ENCODE data around the gene KRT33B.

- no peak for TF ChIP-seq SPI1 (IDR thresholded peaks at IDR 0.05; ENCODE audit: borderline replicate concordance, low read depth)
- no peak for TF ChIP-seq CTCF (IDR thresholded peaks at IDR 0.05; ENCODE audit: insufficient read depth, low read length)
Measured at GRCh38 chr17:41391535-41391934, 21.9 kb upstream of the KRT33B start.
